Gastroesophageal sphincter (tissue), 4 donors: ENCODE data around the gene SLC44A4. TPM values are rescaled to one million over a fixed set of nuclear protein-coding genes. Genes with fewer than 3 reads are reported as not detected.
"Not testable (repeated sequence)": the region's sequence is repeated elsewhere in the genome, so short reads cannot be mapped to it uniquely, and the experiment has no call there.

Experiments
- ATAC-seq: fragments of 150-250 bp; one replicate; pipeline ENCODE4 v1.9.1; 2016; ENCODE audit warnings: mild to moderate bottlenecking, moderate library complexity
- H3K27ac ChIP-seq, 4 donors: fragments of 200-600 bp; sonication (generic) in 3 of 4; 1 replicate in 3 of 4; 2 replicates in 1 of 4; pipeline ENCODE4 v1.5.1; 2016 to 2019
- H3K27me3 ChIP-seq: fragments of 200-600 bp; sonication (generic); one replicate; pipeline ENCODE4 v1.5.1; 2019
- H3K36me3 ChIP-seq, 2 donors: fragments of 200-600 bp; sonication (generic); one replicate each; pipeline ENCODE4 v1.5.1; 2019; ENCODE audit warnings: control low read depth in 1 of 2
- H3K4me1 ChIP-seq, 3 donors: fragments of 200-600 bp; sonication (generic); 1 replicate in 2 of 3; 2 replicates in 1 of 3; pipeline ENCODE4 v1.5.1; 2016 to 2019; ENCODE audit warnings: control low read depth in 2 of 3
- H3K4me3 ChIP-seq, 2 donors: fragments of 200-600 bp; sonication (generic); one replicate each; pipeline ENCODE4 v1.5.1; 2019; ENCODE audit warnings: mild to moderate bottlenecking in 1 of 2, moderate library complexity in 1 of 2
- H3K9me3 ChIP-seq, 3 donors: fragments of 200-600 bp; sonication (generic); one replicate each; pipeline ENCODE4 v1.5.1; 2017 to 2019; ENCODE audit warnings: control low read depth in 2 of 3
- EP300 ChIP-seq: sonication (generic); formaldehyde crosslinking; IDR thresholded peaks from one replicate; pipeline ENCODE4 v1.6.1; 2017; ENCODE audit warnings: antibody characterized with exemption, mild to moderate bottlenecking
- POLR2A ChIP-seq, 2 donors: fragments of 450-650 bp; IDR thresholded peaks; one replicate each; pipeline ENCODE4 v1.6.1; 2017; ENCODE audit warnings: antibody characterized with exemption in 2 of 2, mild to moderate bottlenecking in 2 of 2, moderate library complexity in 1 of 2
- POLR2AphosphoS5 ChIP-seq: sonication (generic); formaldehyde crosslinking; IDR thresholded peaks from one replicate; pipeline ENCODE4 v1.6.1; 2017; ENCODE audit warnings: antibody characterized with exemption
- WGBS, 2 donors: methylation state at CpG; one replicate each; pipeline ENCODE4 v1.1.5; 2018; ENCODE audit warnings: low coverage in 1 of 2; 5-methylcytosine and 5-hydroxymethylcytosine counted together
- total RNA-seq, 4 donors: library from RNA; depleted of rRNA; stranded (reverse); fragments of >200 nt; gene quantifications; one replicate each; pipeline ENCODE4 v1.1.0, GENCODE V29; 2016
- TF ChIP-seq, protein P1 (sequence below), 4 experiments: fragments of 200-600 bp in 2 of 4; fragments of 450-650 bp in 2 of 4; sonication (generic) in 1 of 4; IDR thresholded peaks; one replicate each; pipeline ENCODE4 v1.5.1; 2017 to 2019; ENCODE audit warnings: antibody characterized with exemption in 4 of 4, mild to moderate bottlenecking in 2 of 4, moderate library complexity in 2 of 4

Gene SLC44A4
- total RNA-seq, 4 donors from 2014 or later, result 1.1 to 4.5 TPM; not detected in 2

DNA sequence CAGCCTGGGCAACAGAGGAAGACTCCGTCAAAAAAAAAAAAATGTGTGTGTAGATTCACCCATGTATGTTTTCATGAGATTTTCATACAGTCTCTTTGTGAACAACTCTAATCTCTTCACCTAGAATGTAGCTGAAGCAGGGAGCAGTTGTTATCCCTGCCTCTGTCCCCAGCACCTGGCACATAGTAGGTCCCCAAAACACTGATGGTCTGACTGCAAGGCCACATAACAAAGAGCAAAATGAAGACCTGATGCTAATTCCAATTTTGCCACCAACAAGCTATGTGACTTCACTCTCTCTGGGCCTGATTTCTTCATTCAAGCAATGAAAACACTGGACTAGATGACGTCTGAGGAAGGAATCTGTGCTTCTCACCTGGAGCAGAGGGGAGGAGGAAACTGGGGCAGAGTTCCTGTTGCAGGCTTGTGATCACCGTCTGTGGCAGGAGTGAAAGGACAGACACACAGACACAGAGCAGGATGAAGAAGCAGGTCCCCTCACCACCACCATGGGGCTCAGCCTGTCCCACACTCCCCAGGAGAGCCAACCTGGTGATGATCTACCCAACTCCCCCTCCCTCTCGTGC lies 4.6 kb downstream of the SLC44A4 start:
- ATAC-seq, result no peak
- no peak overlapping the region for H3K27ac ChIP-seq
- TF ChIP-seq, protein P1, sequence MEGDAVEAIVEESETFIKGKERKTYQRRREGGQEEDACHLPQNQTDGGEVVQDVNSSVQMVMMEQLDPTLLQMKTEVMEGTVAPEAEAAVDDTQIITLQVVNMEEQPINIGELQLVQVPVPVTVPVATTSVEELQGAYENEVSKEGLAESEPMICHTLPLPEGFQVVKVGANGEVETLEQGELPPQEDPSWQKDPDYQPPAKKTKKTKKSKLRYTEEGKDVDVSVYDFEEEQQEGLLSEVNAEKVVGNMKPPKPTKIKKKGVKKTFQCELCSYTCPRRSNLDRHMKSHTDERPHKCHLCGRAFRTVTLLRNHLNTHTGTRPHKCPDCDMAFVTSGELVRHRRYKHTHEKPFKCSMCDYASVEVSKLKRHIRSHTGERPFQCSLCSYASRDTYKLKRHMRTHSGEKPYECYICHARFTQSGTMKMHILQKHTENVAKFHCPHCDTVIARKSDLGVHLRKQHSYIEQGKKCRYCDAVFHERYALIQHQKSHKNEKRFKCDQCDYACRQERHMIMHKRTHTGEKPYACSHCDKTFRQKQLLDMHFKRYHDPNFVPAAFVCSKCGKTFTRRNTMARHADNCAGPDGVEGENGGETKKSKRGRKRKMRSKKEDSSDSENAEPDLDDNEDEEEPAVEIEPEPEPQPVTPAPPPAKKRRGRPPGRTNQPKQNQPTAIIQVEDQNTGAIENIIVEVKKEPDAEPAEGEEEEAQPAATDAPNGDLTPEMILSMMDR (IDR thresholded peaks at IDR 0.05), result no peak
- no peak for TF ChIP-seq EP300
- TF ChIP-seq POLR2A (IDR thresholded peaks at IDR 0.05), result no peak
- no peak for TF ChIP-seq POLR2AphosphoS5
- no peaks in the 10 kb centered on the region for H3K4me1 ChIP-seq
- no peaks in the 10 kb centered on the region for H3K9me3 ChIP-seq
- no peaks in the 10 kb centered on the region for H3K36me3 ChIP-seq
- peaks cover 12% of the 10 kb centered on the region for H3K27me3 ChIP-seq
- no peak overlapping the region for H3K4me3 ChIP-seq
- 70 to 86% methylated on average over 1 to 4 of the region's 4 CpGs for WGBS, 2 donors

DNA sequence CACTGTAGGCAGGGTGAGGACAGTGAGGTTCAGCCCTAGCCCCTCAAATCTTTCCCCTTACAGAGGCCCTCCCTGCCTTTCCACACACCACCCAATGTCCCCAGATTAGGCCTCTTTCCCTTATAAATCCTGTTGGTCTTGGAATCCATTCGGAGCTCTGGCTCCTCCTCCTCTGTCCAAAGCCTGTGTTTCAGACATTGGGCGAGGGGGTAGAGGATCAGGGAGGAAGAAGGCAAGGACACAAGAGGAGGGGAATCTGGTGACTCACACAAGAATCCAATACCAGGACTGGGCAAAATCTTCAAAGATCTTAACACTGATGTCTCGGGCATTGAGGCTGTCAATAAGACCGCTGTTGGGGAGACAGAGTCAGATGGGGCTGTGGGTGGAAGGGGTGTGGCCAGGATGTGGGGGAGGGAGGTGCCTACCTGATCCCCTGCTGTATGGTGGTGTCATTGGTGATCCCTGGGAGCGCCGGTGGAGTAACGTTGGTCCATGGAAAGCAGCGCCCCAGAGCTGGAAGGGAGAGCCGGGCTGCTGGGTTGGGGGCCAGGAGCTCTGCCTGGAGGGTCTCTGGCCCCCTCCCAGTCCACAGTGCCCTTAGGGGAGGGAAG lies 7.6 kb downstream of the SLC44A4 start:
- Histone ChIP-seq H3K27me3 (peaks cover 12% of the 10 kb centered on the region), H3K4me1 (no peaks in the 10 kb centered on the region), H3K4me3 (no peak overlapping the region), H3K27ac (no peak overlapping the region), H3K36me3 (no peaks in the 10 kb centered on the region), H3K9me3 (no peaks in the 10 kb centered on the region)
- TF ChIP-seq, protein P1 (IDR thresholded peaks at IDR 0.05), result no peak
- TF ChIP-seq EP300 (no peak), POLR2AphosphoS5 (no peak), POLR2A (IDR thresholded peaks at IDR 0.05) (no peak)
- WGBS, 2 donors, result 46% methylated on average over 3 to 4 of the region's 9 CpGs
- no peak for ATAC-seq

DNA sequence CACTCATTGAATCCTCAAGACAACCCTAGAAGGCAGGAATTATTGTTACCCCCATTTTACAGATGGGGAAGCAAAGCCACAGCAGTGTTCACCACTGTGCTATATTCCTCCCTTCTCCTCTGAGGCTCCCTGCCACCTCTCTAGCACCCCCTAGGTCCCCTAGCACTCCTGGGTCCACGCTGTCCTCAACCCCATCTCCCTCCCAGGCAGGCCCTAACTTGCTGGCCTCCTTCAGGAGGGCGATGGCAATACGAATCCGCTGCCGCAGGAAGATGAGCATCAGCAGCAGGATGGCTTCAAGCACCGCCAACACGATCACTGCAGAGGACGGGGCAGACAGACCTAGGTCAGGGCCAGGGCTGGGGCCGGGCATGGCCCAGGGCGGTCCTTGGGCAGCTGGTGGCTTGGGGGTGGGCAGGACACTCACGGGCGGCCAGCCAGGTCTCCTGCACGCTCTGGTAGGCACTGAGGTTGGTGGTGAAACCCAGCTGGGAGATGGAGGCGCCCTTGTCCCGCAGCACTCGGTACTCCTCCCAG lies 8.3 kb downstream of the SLC44A4 start:
- H3K4me1 ChIP-seq, result no peaks in the 10 kb centered on the region
- no peaks in the 10 kb centered on the region for H3K36me3 ChIP-seq
- peaks cover 12% of the 10 kb centered on the region for H3K27me3 ChIP-seq
- WGBS, 2 donors, result 80% methylated on average over 1 of the region's 16 CpGs; no CpG with 5 or more reads in 1 of the 2 donors
- no peak overlapping the region for H3K27ac ChIP-seq
- TF ChIP-seq, protein P1 (IDR thresholded peaks at IDR 0.05), result no peak
- TF ChIP-seq POLR2AphosphoS5, result no peak
- TF ChIP-seq POLR2A (IDR thresholded peaks at IDR 0.05), result no peak
- no peak for TF ChIP-seq EP300
- H3K4me3 ChIP-seq, result no peak overlapping the region
- H3K9me3 ChIP-seq, result no peaks in the 10 kb centered on the region
- ATAC-seq, result no peak

DNA sequence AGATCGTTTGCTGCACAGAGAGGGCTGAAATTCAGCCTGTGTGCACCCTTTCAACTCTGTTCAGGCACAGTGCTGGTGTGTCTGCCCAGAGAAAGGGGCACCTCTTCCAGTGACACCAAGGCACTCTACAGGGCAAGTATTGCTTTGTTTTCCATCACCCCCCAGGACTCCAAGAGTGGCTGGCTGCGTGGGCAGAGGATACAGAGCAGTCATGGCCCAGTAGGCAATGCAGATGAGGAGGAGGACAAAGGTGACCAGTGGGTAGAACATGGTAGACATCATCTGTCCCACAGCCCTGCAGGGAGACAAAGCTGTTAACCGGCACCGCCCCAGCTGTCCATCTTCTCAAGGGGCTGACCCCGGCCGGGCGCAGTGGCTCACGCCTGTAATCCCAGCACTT lies 9.5 kb downstream of the SLC44A4 start:
- ATAC-seq, result no peak
- Histone ChIP-seq H3K36me3 (no peaks in the 10 kb centered on the region), H3K9me3 (no peaks in the 10 kb centered on the region), H3K4me1 (peaks cover 0 to 4% (median 0%) of the 10 kb centered on the region in 3 donors), H3K27ac (no peak overlapping the region), H3K27me3 (peaks cover 12% of the 10 kb centered on the region), H3K4me3 (no peak overlapping the region)
- TF ChIP-seq EP300, result no peak
- no peak for TF ChIP-seq POLR2A (IDR thresholded peaks at IDR 0.05)
- TF ChIP-seq, protein P1 (IDR thresholded peaks at IDR 0.05), result no peak
- no peak for TF ChIP-seq POLR2AphosphoS5
- WGBS, 2 donors, result no CpG with 5 or more reads among the region's 8 CpGs

DNA sequence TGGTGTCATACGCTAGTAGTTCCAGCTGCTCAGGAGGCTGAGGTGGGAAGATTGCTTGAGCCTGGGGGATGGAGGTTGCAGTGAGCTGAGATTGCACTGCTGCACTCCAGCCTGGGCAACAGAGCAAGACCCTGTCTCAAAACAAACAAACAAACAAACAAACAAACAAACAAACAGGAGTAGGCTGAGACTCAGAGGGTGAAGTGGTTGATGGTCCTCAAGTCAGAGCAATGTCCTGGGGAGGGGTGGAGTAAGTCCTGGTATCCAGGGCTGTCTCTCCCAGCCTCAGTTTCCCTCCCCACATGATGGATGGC lies 10.2 kb downstream of the SLC44A4 start:
- ATAC-seq, result not testable (repeated sequence)
- WGBS, 2 donors, result 80 to 100% methylated on average over 1 of the region's 1 CpG

More for the DNA sequence above, 10.2 kb downstream of the SLC44A4 start:
- H3K27ac ChIP-seq, H3K4me3 ChIP-seq, H3K9me3 ChIP-seq, H3K36me3 ChIP-seq: not testable (repeated sequence)
- Histone ChIP-seq H3K27me3 (peaks cover 12% of the 10 kb centered on the region), H3K4me1 (peaks cover 0 to 11% (median 0%) of the 10 kb centered on the region in 3 donors)
